T-cell (primary cell): ENCODE measurements around the gene HECW1. TPM values are rescaled to one million over a fixed set of nuclear protein-coding genes. Genes with fewer than 3 reads are reported as not detected.

Experiments
- ATAC-seq, 4 experiments: fragments of 200-7000 bp in 3 of 4; fragments of 150-1000 bp in 1 of 4; cut with Tn5 transposase; replicated peaks in 1 of 4; 1 replicate in 3 of 4; 2 replicates in 1 of 4; pipeline ENCODE4 v1.10.0; 2021; ENCODE audit warnings: moderate library complexity in 3 of 4, mild to moderate bottlenecking in 2 of 4, moderate number of reproducible peaks in 1 of 4
- CTCF ChIA-PET, 2 donors: fragments of 300-600 bp; sonication (Branson Sonifier 250); formaldehyde crosslinking; loops; one replicate each; lab custom pipeline; 2022; ENCODE audit warnings: antibody characterized with exemption in 2 of 2; lab: Charles Lee
- POLR2A ChIA-PET, 2 donors: fragments of 300-600 bp; sonication (Branson Sonifier 250); formaldehyde crosslinking; loops; one replicate each; lab custom pipeline; 2022; ENCODE audit warnings: antibody characterized with exemption in 2 of 2; lab: Charles Lee
- DNase-seq, 35 experiments: peaks; one replicate each; pipeline versions ENCODE4 v3.0.0 to v3.0.0-alpha.2; 2013 to 2023
- H3K27ac ChIP-seq: one replicate; pipeline ENCODE4 v1.5.1; 2013; ENCODE audit warnings: low read length
- H3K27me3 ChIP-seq, 2 experiments: replicated peaks in 1 of 2; 1 replicate in 1 of 2; 2 replicates in 1 of 2; pipeline versions ENCODE4 v1.6.1 to v1.7.0; 2013; ENCODE audit warnings: low read length in 1 of 2, mixed read lengths in 1 of 2; ENCODE audit not compliant: control insufficient read depth in 2 of 2, insufficient read depth in 2 of 2; ENCODE audit errors: extremely low read depth in 1 of 2
- H3K36me3 ChIP-seq, 2 donors: 1 replicate in 1 of 2; 2 replicates in 1 of 2; pipeline versions ENCODE4 v1.6.1 to v1.7.0; 2013; ENCODE audit warnings: low read length in 1 of 2; ENCODE audit not compliant: control insufficient read depth in 2 of 2, insufficient read depth in 1 of 2; ENCODE audit errors: extremely low read depth in 1 of 2
- H3K4me1 ChIP-seq, 2 experiments: 1 replicate in 1 of 2; 2 replicates in 1 of 2; pipeline versions ENCODE4 v1.6.1 to v1.7.0; 2013; ENCODE audit warnings: low read length in 2 of 2, mixed read lengths in 1 of 2; ENCODE audit not compliant: insufficient read depth in 2 of 2, control insufficient read depth in 1 of 2; ENCODE audit errors: extremely low read depth in 1 of 2
- H3K4me3 ChIP-seq, 2 donors: 1 replicate in 1 of 2; 2 replicates in 1 of 2; pipeline versions ENCODE4 v1.5.1 to v1.7.0; 2013; ENCODE audit warnings: mild to moderate bottlenecking in 2 of 2, low read length in 1 of 2, moderate library complexity in 1 of 2; ENCODE audit not compliant: control insufficient read depth in 1 of 2; ENCODE audit errors: extremely low read depth in 1 of 2
- H3K9me3 ChIP-seq: 2 replicates; pipeline ENCODE4 v1.7.0; 2013
- H3K27ac Mint-ChIP-seq, 2 donors: one replicate each; pipeline ENCODE4 v1.8.0; 2020 to 2021; ENCODE audit warnings: mild to moderate bottlenecking in 2 of 2, mixed read lengths in 2 of 2
- H3K27me3 Mint-ChIP-seq, 2 donors: one replicate each; pipeline ENCODE4 v1.8.0; 2021 to 2022; ENCODE audit warnings: mixed read lengths in 2 of 2
- H3K36me3 Mint-ChIP-seq: one replicate; pipeline ENCODE4 v1.8.0; 2021; ENCODE audit warnings: mixed read lengths
- H3K4me1 Mint-ChIP-seq, 3 donors: one replicate each; pipeline ENCODE4 v1.8.0; 2020 to 2022; ENCODE audit warnings: mixed read lengths in 3 of 3, mild to moderate bottlenecking in 1 of 3
- H3K4me3 Mint-ChIP-seq, 3 donors: one replicate each; pipeline ENCODE4 v1.8.0; 2020 to 2022; ENCODE audit warnings: mild to moderate bottlenecking in 3 of 3, mixed read lengths in 3 of 3, moderate library complexity in 3 of 3
- H3K9me3 Mint-ChIP-seq, 3 donors: one replicate each; pipeline ENCODE4 v1.8.0; 2020 to 2022; ENCODE audit warnings: mixed read lengths in 3 of 3
- WGBS: methylation state at CpG from one replicate; pipeline ENCODE4 v1.1.5; 2013; ENCODE audit warnings: missing lambda C conversion rate; ENCODE audit not compliant: insufficient coverage; 5-methylcytosine and 5-hydroxymethylcytosine counted together
- total RNA-seq, 35 experiments: library from RNA in 6 of 35; stranded (reverse) in 6 of 35; fragments of 120-200 nt in 1 of 35; gene quantifications; one replicate each; pipeline versions ENCODE4 v1.2.1 to v1.2.4 and lab custom pipeline; 2013 to 2026

The HECW1 gene
- total RNA-seq, 5 donors from 2014 or later (not counting 1 experiment from before 2014, with no cell fraction given): not detected

- Histone ChIP-seq H3K4me3 (no peak overlapping the region), H3K36me3 (no peaks in the 10 kb centered on the region), H3K4me1 (peaks cover 0 to 5% of the 10 kb centered on the region in 2 experiments), H3K9me3 (no peaks in the 10 kb centered on the region), H3K27ac (no peak overlapping the region), H3K27me3 (peaks cover 0 to 9% of the 10 kb centered on the region in 2 experiments)
- WGBS: no CpG with 5 or more reads among the region's 1 CpG
- DNase-seq: no peak
- Mint-ChIP-seq H3K4me3 (no peak overlapping the region), H3K27me3 (peaks cover 0 to 7% of the 10 kb centered on the region in 2 donors), H3K36me3 (no peaks in the 10 kb centered on the region), H3K9me3 (no peaks in the 10 kb centered on the region), H3K4me1 (peaks cover 16 to 24% (median 23%) of the 10 kb centered on the region in 3 donors), H3K27ac (no peak overlapping the region)
- CTCF ChIA-PET: no interaction called here
- ATAC-seq: no peak
- POLR2A ChIA-PET: interaction anchor here in 1 of 2 donors (0.7 kb wide), 1 partner anchor 84 kb away, joined by 4 read pairs; no protein-coding TSS in a partner anchor
These were observed 195.1 kb downstream of the HECW1 start for GRCh38 chr7:43307522-43307921.

GRCh38 chr7:43308913-43309705 lies 196.7 kb downstream of the HECW1 start:
- Histone ChIP-seq H3K36me3 (no peaks in the 10 kb centered on the region), H3K27me3 (peaks cover 0 to under 1% of the 10 kb centered on the region in 2 experiments), H3K9me3 (no peaks in the 10 kb centered on the region), H3K4me1 (peaks cover 0 to 5% of the 10 kb centered on the region in 2 experiments), H3K4me3 (no peak overlapping the region), H3K27ac (no peak overlapping the region)
- H3K27me3 Mint-ChIP-seq: peaks cover 0 to 4% of the 10 kb centered on the region in 2 donors
- CTCF ChIA-PET: no interaction called here
- peaks cover 6 to 15% (median 14%) of the 10 kb centered on the region in 3 donors for H3K4me1 Mint-ChIP-seq
- ATAC-seq (no peak), DNase-seq (no peak)
- WGBS: 81% methylated on average over 3 of the region's 8 CpGs
- H3K9me3 Mint-ChIP-seq: no peaks in the 10 kb centered on the region
- POLR2A ChIA-PET: no interaction called here
- H3K36me3 Mint-ChIP-seq: no peaks in the 10 kb centered on the region
- H3K4me3 Mint-ChIP-seq: no peak overlapping the region
- no peak overlapping the region for H3K27ac Mint-ChIP-seq

GRCh38 chr7:43309706-43310022 lies 197.2 kb downstream of the HECW1 start:
- H3K9me3 Mint-ChIP-seq: no peaks in the 10 kb centered on the region
- Histone ChIP-seq H3K9me3 (no peaks in the 10 kb centered on the region), H3K4me1 (peaks cover 0 to 4% of the 10 kb centered on the region in 2 experiments), H3K36me3 (no peaks in the 10 kb centered on the region), H3K27ac (no peak overlapping the region), H3K4me3 (no peak overlapping the region), H3K27me3 (no peaks in the 10 kb centered on the region)
- ChIA-PET POLR2A (no interaction called here), CTCF (no interaction called here)
- no peak overlapping the region for H3K27ac Mint-ChIP-seq
- DNase-seq: no peak
- no CpG with 5 or more reads among the region's 2 CpGs for WGBS
- H3K27me3 Mint-ChIP-seq: peaks cover 0 to 4% of the 10 kb centered on the region in 2 donors
- no peak for ATAC-seq
- H3K36me3 Mint-ChIP-seq: no peaks in the 10 kb centered on the region
- H3K4me3 Mint-ChIP-seq: no peak overlapping the region
- H3K4me1 Mint-ChIP-seq: peaks cover 11 to 19% (median 18%) of the 10 kb centered on the region in 3 donors

- H3K36me3 Mint-ChIP-seq: no peaks in the 10 kb centered on the region
- H3K4me3 Mint-ChIP-seq: no peak overlapping the region
- H3K27me3 ChIP-seq: no peaks in the 10 kb centered on the region
- no peak overlapping the region for H3K27ac ChIP-seq
- no peaks in the 10 kb centered on the region for H3K36me3 ChIP-seq
- DNase-seq (no peak), ATAC-seq (no peak)
- no peaks in the 10 kb centered on the region for H3K9me3 Mint-ChIP-seq
- H3K4me3 ChIP-seq: no peak overlapping the region
- H3K27me3 Mint-ChIP-seq: no peaks in the 10 kb centered on the region
- ChIA-PET CTCF (no interaction called here), POLR2A (no interaction called here)
- H3K4me1 Mint-ChIP-seq: peaks cover 14 to 16% (median 16%) of the 10 kb centered on the region in 3 donors
- WGBS: 93% methylated on average over 2 of the region's 5 CpGs
- no peaks in the 10 kb centered on the region for H3K9me3 ChIP-seq
- peaks cover 0 to 4% of the 10 kb centered on the region in 2 experiments for H3K4me1 ChIP-seq
- H3K27ac Mint-ChIP-seq: no peak overlapping the region
These were observed 198.6 kb downstream of the HECW1 start for GRCh38 chr7:43311052-43311451.

GRCh38 chr7:43311694-43312093 lies 199.2 kb downstream of the HECW1 start:
- Histone ChIP-seq H3K4me3 (no peak overlapping the region), H3K4me1 (peaks cover 0 to 4% of the 10 kb centered on the region in 2 experiments), H3K9me3 (no peaks in the 10 kb centered on the region), H3K36me3 (no peaks in the 10 kb centered on the region), H3K27me3 (no peaks in the 10 kb centered on the region), H3K27ac (no peak overlapping the region)
- H3K4me3 Mint-ChIP-seq: no peak overlapping the region
- WGBS: 95% methylated on average over 17 of the region's 22 CpGs
- H3K36me3 Mint-ChIP-seq: no peaks in the 10 kb centered on the region
- H3K9me3 Mint-ChIP-seq: no peaks in the 10 kb centered on the region
- no peak for ATAC-seq
- H3K4me1 Mint-ChIP-seq: peaks cover 14 to 16% (median 16%) of the 10 kb centered on the region in 3 donors
- no peak for DNase-seq
- ChIA-PET POLR2A (no interaction called here), CTCF (no interaction called here)
- H3K27me3 Mint-ChIP-seq: no peaks in the 10 kb centered on the region
- H3K27ac Mint-ChIP-seq: no peak overlapping the region

GRCh38 chr7:43313628-43314378 lies 201.4 kb downstream of the HECW1 start:
- 46% methylated on average over 4 of the region's 9 CpGs for WGBS

More at GRCh38 chr7:43313628-43314378, 201.4 kb downstream of the HECW1 start:
- ATAC-seq (no peak), DNase-seq (no peak)
- Histone ChIP-seq H3K27ac (no peak overlapping the region), H3K4me1 (peaks cover 0 to 4% of the 10 kb centered on the region in 2 experiments), H3K27me3 (peaks cover 0 to 3% of the 10 kb centered on the region in 2 experiments), H3K4me3 (no peak overlapping the region), H3K9me3 (no peaks in the 10 kb centered on the region), H3K36me3 (no peaks in the 10 kb centered on the region)
- Mint-ChIP-seq H3K27ac (peak overlapping the region in 1 of 2 donors; percentile 11), H3K27me3 (no peaks in the 10 kb centered on the region), H3K9me3 (no peaks in the 10 kb centered on the region), H3K4me1 (peaks cover 14 to 16% (median 16%) of the 10 kb centered on the region in 3 donors), H3K4me3 (peak overlapping the region in 2 of 3 donors; percentile 11 to 42), H3K36me3 (no peaks in the 10 kb centered on the region)
- POLR2A ChIA-PET: no interaction called here
- CTCF ChIA-PET: interaction anchor here in 1 of 2 donors (0.6 kb wide), 1 partner anchor 10 kb away, joined by 3 read pairs; no protein-coding TSS in a partner anchor
